SU-DHL-6 (cell line): ENCODE measurements around the gene BTBD16.

Experiments used
- H2AFZ ChIP-seq: fragments of 200-600 bp; sonication (generic); 2 replicates; pipeline ENCODE4 v1.6.1; 2014; ENCODE audit warnings: low read depth, mild to moderate bottlenecking, moderate library complexity, mixed read lengths, antibody characterized with exemption, low read length; ENCODE audit not compliant: severe bottlenecking
- H3F3A ChIP-seq: fragments of 200-600 bp; shearing (Covaris generic); 2 replicates; pipeline ENCODE4 v1.6.0; 2016; ENCODE audit warnings: antibody characterized with exemption, mild to moderate bottlenecking; ENCODE audit not compliant: insufficient read depth
- H3K27ac ChIP-seq: fragments of 200-600 bp; sonication (generic); 2 replicates; pipeline ENCODE4 v1.5.1; 2016; ENCODE audit warnings: low read depth, mild to moderate bottlenecking, low read length, moderate library complexity, mixed read lengths
- H3K27me3 ChIP-seq: fragments of 200-600 bp; sonication (generic), shearing (Covaris generic); 2 replicates; pipeline ENCODE4 v1.6.0; 2014; ENCODE audit warnings: mild to moderate bottlenecking, low read length
- H3K36me3 ChIP-seq: fragments of 200-600 bp; sonication (generic); 2 replicates; pipeline ENCODE4 v1.6.1; 2014; ENCODE audit warnings: mild to moderate bottlenecking, low read length, mixed read lengths
- H3K4me2 ChIP-seq: fragments of 300-600, 200-600 bp; shearing (Covaris generic), sonication (generic); 2 replicates; pipeline ENCODE4 v1.6.0; 2014; ENCODE audit warnings: low read length, low read depth, mild to moderate bottlenecking; ENCODE audit not compliant: poor library complexity, severe bottlenecking
- H3K4me3 ChIP-seq: fragments of 200-600 bp; sonication (generic); 2 replicates; pipeline ENCODE4 v1.5.1; 2014; ENCODE audit warnings: antibody characterized with exemption, low read length, mild to moderate bottlenecking, mixed read lengths; ENCODE audit not compliant: insufficient read depth, poor library complexity, severe bottlenecking
- H3K79me2 ChIP-seq: fragments of 200-600 bp; sonication (generic); 2 replicates; pipeline ENCODE4 v1.6.1; 2014; ENCODE audit warnings: mild to moderate bottlenecking, low read length, moderate library complexity; ENCODE audit not compliant: insufficient read depth
- H3K9ac ChIP-seq: fragments of 200-600 bp; sonication (generic); 2 replicates; pipeline ENCODE4 v1.7.0; 2014; ENCODE audit warnings: mild to moderate bottlenecking, low read length
- H3K9me2 ChIP-seq: fragments of 200-600 bp; sonication (generic); replicated peaks from 2 replicates; pipeline ENCODE4 v1.6.1; 2014; ENCODE audit warnings: low read length; ENCODE audit not compliant: insufficient read depth
- H3K9me3 ChIP-seq: fragments of 200-600 bp; sonication (generic); 2 replicates; pipeline ENCODE4 v1.6.1; 2014; ENCODE audit warnings: low read length, mixed read lengths; ENCODE audit not compliant: insufficient read depth
- H4K20me1 ChIP-seq: fragments of 200-600 bp; sonication (generic); 2 replicates; pipeline ENCODE4 v1.6.1; 2014; ENCODE audit warnings: low read depth, mild to moderate bottlenecking, antibody characterized with exemption, low read length, moderate library complexity, mixed read lengths
- EZH2phosphoT487 ChIP-seq: fragments of 200-600 bp; sonication (generic), shearing (Covaris generic); conservative IDR thresholded peaks from 2 replicates; pipeline ENCODE4 v1.6.1; 2018; ENCODE audit warnings: mild to moderate bottlenecking, antibody characterized with exemption, low read length, moderate library complexity, mixed read lengths
- TF ChIP-seq, protein P1 (sequence below): fragments of 200-600 bp; sonication (generic); IDR thresholded peaks from one replicate; pipeline ENCODE4 v1.5.1; 2017; ENCODE audit warnings: antibody characterized with exemption, mild to moderate bottlenecking, low read length, moderate library complexity; ENCODE audit not compliant: insufficient read depth, poor library complexity, severe bottlenecking

BTBD16 gene

GRCh38 chr10:122375679-122376160 is 104.6 kb downstream of the BTBD16 start:
- no peaks in the 10 kb centered on the region for H4K20me1 ChIP-seq
- no peaks in the 10 kb centered on the region for H3K36me3 ChIP-seq
- no peak overlapping the region for H3K4me2 ChIP-seq
- TF ChIP-seq, protein P1, sequence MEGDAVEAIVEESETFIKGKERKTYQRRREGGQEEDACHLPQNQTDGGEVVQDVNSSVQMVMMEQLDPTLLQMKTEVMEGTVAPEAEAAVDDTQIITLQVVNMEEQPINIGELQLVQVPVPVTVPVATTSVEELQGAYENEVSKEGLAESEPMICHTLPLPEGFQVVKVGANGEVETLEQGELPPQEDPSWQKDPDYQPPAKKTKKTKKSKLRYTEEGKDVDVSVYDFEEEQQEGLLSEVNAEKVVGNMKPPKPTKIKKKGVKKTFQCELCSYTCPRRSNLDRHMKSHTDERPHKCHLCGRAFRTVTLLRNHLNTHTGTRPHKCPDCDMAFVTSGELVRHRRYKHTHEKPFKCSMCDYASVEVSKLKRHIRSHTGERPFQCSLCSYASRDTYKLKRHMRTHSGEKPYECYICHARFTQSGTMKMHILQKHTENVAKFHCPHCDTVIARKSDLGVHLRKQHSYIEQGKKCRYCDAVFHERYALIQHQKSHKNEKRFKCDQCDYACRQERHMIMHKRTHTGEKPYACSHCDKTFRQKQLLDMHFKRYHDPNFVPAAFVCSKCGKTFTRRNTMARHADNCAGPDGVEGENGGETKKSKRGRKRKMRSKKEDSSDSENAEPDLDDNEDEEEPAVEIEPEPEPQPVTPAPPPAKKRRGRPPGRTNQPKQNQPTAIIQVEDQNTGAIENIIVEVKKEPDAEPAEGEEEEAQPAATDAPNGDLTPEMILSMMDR = no peak
- no peak for TF ChIP-seq EZH2phosphoT487
- no peaks in the 10 kb centered on the region for H3K79me2 ChIP-seq
- H3K4me3 ChIP-seq = no peak overlapping the region
- H3K9me3 ChIP-seq = no peaks in the 10 kb centered on the region
- no peak overlapping the region for H3K9ac ChIP-seq
- H3K27ac ChIP-seq = no peak overlapping the region
- no peaks in the 10 kb centered on the region for H3F3A ChIP-seq
- H3K9me2 ChIP-seq = no peaks in the 10 kb centered on the region
- H2AFZ ChIP-seq = no peak overlapping the region
- no peaks in the 10 kb centered on the region for H3K27me3 ChIP-seq

GRCh38 chr10:122376364-122376961 is 105.4 kb downstream of the BTBD16 start:
- H3K27me3 ChIP-seq = no peaks in the 10 kb centered on the region
- no peak for TF ChIP-seq EZH2phosphoT487
- TF ChIP-seq, protein P1 = no peak
- no peaks in the 10 kb centered on the region for H3K9me3 ChIP-seq
- no peaks in the 10 kb centered on the region for H3K36me3 ChIP-seq
- no peak overlapping the region for H3K4me2 ChIP-seq
- H3K27ac ChIP-seq = no peak overlapping the region
- H2AFZ ChIP-seq = no peak overlapping the region
- H3K9me2 ChIP-seq = no peaks in the 10 kb centered on the region
- H3K79me2 ChIP-seq = no peaks in the 10 kb centered on the region
- no peaks in the 10 kb centered on the region for H4K20me1 ChIP-seq
- H3K9ac ChIP-seq = no peak overlapping the region
- no peak overlapping the region for H3K4me3 ChIP-seq
- no peaks in the 10 kb centered on the region for H3F3A ChIP-seq

- H3K9me3 ChIP-seq = no peaks in the 10 kb centered on the region
- no peak overlapping the region for H3K9ac ChIP-seq
- no peaks in the 10 kb centered on the region for H3F3A ChIP-seq
- TF ChIP-seq, protein P1 = no peak
- no peak for TF ChIP-seq EZH2phosphoT487
- H3K4me2 ChIP-seq = no peak overlapping the region
- no peak overlapping the region for H3K4me3 ChIP-seq
- H2AFZ ChIP-seq = no peak overlapping the region
- H3K27me3 ChIP-seq = no peaks in the 10 kb centered on the region
- no peaks in the 10 kb centered on the region for H3K9me2 ChIP-seq
- no peak overlapping the region for H3K27ac ChIP-seq
- no peaks in the 10 kb centered on the region for H4K20me1 ChIP-seq
- H3K79me2 ChIP-seq = no peaks in the 10 kb centered on the region
- no peaks in the 10 kb centered on the region for H3K36me3 ChIP-seq
Measured at GRCh38 chr10:122379041-122379440, 107.9 kb downstream of the BTBD16 start.

- Histone ChIP-seq H3K9ac (no peak overlapping the region), H2AFZ (no peak overlapping the region), H3K79me2 (no peaks in the 10 kb centered on the region), H3K9me2 (no peaks in the 10 kb centered on the region), H3K27ac (no peak overlapping the region), H4K20me1 (no peaks in the 10 kb centered on the region), H3K4me3 (no peak overlapping the region), H3F3A (no peaks in the 10 kb centered on the region), H3K27me3 (no peaks in the 10 kb centered on the region), H3K9me3 (no peaks in the 10 kb centered on the region), H3K36me3 (no peaks in the 10 kb centered on the region), H3K4me2 (no peak overlapping the region)
- TF ChIP-seq, protein P1 = no peak
- no peak for TF ChIP-seq EZH2phosphoT487
Measured at GRCh38 chr10:122379537-122379936, 108.4 kb downstream of the BTBD16 start.
